GM13976 (cell line): ENCODE results near the gene ESR2.
"Not testable (repeated sequence)": the region's sequence is repeated elsewhere in the genome, so short reads cannot be mapped to it uniquely, and the experiment has no call there.

Experiments used
- DNase-seq: peaks from one replicate; pipeline ENCODE4 v3.0.0; 2012; ENCODE audit warnings: low spot score
- in situ Hi-C: fragments of 300-500 bp; cut with MboI; formaldehyde crosslinking; loops from one replicate; pipeline ENCODE4 v1.12.0; 2022; ENCODE audit warnings: low sequenced_read_pairs, mixed read lengths, inconsistent platforms; ENCODE audit not compliant: unreplicated experiment
- TF ChIP-seq, protein P1 (sequence below): IDR thresholded peaks from 2 replicates; pipeline ENCODE4 v1.5.1; 2012; ENCODE audit warnings: borderline replicate concordance, mild to moderate bottlenecking; ENCODE audit not compliant: insufficient read depth; ENCODE audit errors: extremely low read depth, missing control alignments, control extremely low read depth

Gene ESR2

GRCh38 chr14:64324895-64325294 lies 30.7 kb upstream of the ESR2 start:
- no peak for DNase-seq
- in situ Hi-C loops = no loop called here
- TF ChIP-seq, protein P1, sequence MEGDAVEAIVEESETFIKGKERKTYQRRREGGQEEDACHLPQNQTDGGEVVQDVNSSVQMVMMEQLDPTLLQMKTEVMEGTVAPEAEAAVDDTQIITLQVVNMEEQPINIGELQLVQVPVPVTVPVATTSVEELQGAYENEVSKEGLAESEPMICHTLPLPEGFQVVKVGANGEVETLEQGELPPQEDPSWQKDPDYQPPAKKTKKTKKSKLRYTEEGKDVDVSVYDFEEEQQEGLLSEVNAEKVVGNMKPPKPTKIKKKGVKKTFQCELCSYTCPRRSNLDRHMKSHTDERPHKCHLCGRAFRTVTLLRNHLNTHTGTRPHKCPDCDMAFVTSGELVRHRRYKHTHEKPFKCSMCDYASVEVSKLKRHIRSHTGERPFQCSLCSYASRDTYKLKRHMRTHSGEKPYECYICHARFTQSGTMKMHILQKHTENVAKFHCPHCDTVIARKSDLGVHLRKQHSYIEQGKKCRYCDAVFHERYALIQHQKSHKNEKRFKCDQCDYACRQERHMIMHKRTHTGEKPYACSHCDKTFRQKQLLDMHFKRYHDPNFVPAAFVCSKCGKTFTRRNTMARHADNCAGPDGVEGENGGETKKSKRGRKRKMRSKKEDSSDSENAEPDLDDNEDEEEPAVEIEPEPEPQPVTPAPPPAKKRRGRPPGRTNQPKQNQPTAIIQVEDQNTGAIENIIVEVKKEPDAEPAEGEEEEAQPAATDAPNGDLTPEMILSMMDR = no peak

- no peak for DNase-seq
- in situ Hi-C loops = no loop called here
- TF ChIP-seq, protein P1 = no peak
Measured at GRCh38 chr14:64324461-64324860, 30.3 kb upstream of the ESR2 start.

GRCh38 chr14:64320362-64320761 lies 26.2 kb upstream of the ESR2 start:
- DNase-seq, in situ Hi-C loops: not testable (repeated sequence)

DNA sequence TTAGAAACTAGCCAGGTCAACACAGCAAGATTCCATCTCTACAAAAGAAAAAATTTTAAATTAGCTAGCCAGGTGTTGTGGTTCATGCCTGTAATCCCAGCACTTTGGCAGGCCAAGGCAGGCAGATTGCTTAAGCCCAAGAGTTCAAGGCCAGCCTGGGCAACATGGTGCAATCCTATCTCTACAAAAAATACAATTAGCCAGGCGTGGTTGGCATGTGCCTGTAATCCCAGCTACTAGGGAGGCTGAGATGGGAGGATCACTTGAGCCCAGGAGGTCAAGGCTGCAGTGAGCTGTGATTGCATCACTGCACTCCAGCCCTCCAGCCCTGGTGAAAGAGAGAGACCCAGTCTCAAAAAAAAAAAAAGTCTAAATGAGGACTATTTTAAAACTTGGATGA lies 24.5 kb upstream of the ESR2 start:
- in situ Hi-C loops, DNase-seq: not testable (repeated sequence)

DNA sequence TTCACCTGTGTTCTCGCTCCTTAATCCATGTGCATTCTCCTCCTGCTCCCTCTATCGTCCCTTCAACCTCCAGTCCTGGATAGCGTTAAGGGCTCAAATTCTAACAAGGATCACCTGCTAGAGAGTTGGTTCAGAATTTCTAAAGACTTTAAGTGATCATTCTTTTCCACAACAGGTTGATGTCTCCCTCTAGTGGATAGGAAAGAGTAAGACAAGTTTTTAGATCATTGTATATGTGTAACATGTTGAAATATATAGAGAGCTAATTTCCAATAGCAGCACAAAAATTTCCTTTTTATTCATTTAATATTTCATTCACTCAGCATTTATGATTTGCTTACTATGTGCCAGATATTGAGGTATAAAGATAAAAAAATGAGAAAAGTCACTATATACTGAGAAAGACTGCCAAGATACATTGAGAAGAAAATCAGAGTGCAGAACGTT lies 9.3 kb upstream of the ESR2 start:
- in situ Hi-C loops = loop anchor here (10.0 kb wide), 1 partner anchor 509 kb away; no protein-coding TSS in a partner anchor
- peak; percentile 82 for DNase-seq
- TF ChIP-seq, protein P1 = peak; percentile 47

DNA sequence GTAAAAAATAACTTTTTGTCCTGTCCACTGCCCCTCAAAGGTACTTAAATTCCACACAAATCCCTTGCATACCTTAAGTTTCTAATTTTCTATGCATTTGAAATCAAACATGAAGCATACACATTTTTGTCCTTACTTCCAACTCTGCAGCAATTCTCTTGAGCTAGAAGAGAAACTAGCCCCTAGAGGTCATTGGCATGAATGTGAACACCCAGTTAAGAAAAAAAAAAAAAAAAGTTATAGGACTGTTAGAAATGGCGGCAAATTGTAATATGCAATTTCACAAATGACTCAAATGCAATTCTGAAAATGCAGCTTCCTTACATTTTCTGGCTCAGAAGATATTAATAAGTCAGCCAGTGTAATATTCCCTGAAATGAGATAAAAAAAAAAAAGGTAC lies 4.6 kb upstream of the ESR2 start:
- in situ Hi-C loops = no loop called here
- DNase-seq = no peak
- TF ChIP-seq, protein P1 = no peak

DNA sequence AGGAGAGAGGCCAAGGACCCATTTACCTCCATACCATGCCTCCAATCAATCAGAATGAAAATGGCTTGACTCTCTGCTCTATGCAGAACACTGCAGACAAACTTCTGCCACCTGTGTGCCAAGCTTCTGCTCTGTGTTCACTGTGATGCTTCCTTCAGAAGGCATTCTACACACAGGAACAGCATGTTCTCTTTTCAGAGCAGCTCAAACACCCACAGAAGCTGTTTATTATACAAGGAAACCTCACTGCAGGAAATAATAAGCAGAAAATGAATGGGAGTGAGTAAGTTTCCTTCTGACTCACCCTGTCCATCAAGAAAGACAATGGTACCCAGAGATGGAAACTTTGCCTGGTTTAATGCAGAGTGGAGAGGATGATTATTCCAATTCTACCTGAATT lies 2.4 kb upstream of the ESR2 start:
- TF ChIP-seq, protein P1 = no peak
- no peak for DNase-seq
- in situ Hi-C loops = no loop called here
